Liver (tissue), 9 donors: ENCODE results near the gene HMMR. TPM values are rescaled to one million over a fixed set of nuclear protein-coding genes. Genes with fewer than 3 reads are reported as not detected.

Experiments
- DNase-seq: peaks from one replicate; pipeline ENCODE4 v3.0.0-alpha.2; 2017; ENCODE audit warnings: low spot score
- H3K27ac ChIP-seq, 2 donors: one replicate each; pipeline ENCODE4 v1.7.0; 2013; ENCODE audit warnings: inconsistent platforms in 2 of 2, low read length in 2 of 2, control low read depth in 1 of 2, low read depth in 1 of 2, mild to moderate bottlenecking in 1 of 2
- H3K27me3 ChIP-seq, 4 donors: one replicate each; pipeline versions ENCODE4 v1.6.1 to v1.7.0; 2013; ENCODE audit warnings: low read length in 3 of 4, inconsistent platforms in 1 of 4, mild to moderate bottlenecking in 1 of 4, moderate library complexity in 1 of 4; ENCODE audit not compliant: control insufficient read depth in 4 of 4, insufficient read depth in 4 of 4
- H3K36me3 ChIP-seq, 4 donors: one replicate each; pipeline versions ENCODE4 v1.6.1 to v1.7.0; 2013; ENCODE audit warnings: low read length in 3 of 4, mild to moderate bottlenecking in 3 of 4, low read depth in 1 of 4, moderate library complexity in 1 of 4; ENCODE audit not compliant: control insufficient read depth in 4 of 4, insufficient read depth in 3 of 4
- H3K4me1 ChIP-seq, 4 donors: one replicate each; pipeline versions ENCODE4 v1.6.1 to v1.7.0; 2013; ENCODE audit warnings: low read length in 3 of 4, mild to moderate bottlenecking in 3 of 4, moderate library complexity in 1 of 4; ENCODE audit not compliant: control insufficient read depth in 4 of 4, insufficient read depth in 4 of 4
- H3K4me3 ChIP-seq, 3 donors: one replicate each; pipeline versions ENCODE4 v1.6.1 to v1.7.0; 2013; ENCODE audit warnings: low read length in 3 of 3, control low read depth in 1 of 3, low read depth in 1 of 3, mild to moderate bottlenecking in 1 of 3
- H3K9ac ChIP-seq, 2 donors: one replicate each; pipeline ENCODE4 v1.7.0; 2013; ENCODE audit warnings: low read length in 2 of 2, mild to moderate bottlenecking in 2 of 2, moderate library complexity in 2 of 2, control low read depth in 1 of 2, low read depth in 1 of 2
- H3K9me3 ChIP-seq, 4 donors: one replicate each; pipeline versions ENCODE4 v1.6.1 to v1.7.0; 2013; ENCODE audit warnings: low read length in 3 of 4; ENCODE audit not compliant: control insufficient read depth in 4 of 4
- EGR1 ChIP-seq, 2 donors: IDR thresholded peaks; 2 replicates each; pipeline ENCODE4 v1.6.1; 2016 to 2018; ENCODE audit warnings: antibody characterized with exemption in 2 of 2, low read depth in 2 of 2
- FOXA1 ChIP-seq: IDR thresholded peaks from 2 replicates; pipeline ENCODE4 v1.6.1; 2016; ENCODE audit warnings: antibody characterized with exemption
- GABPA ChIP-seq, 2 donors: IDR thresholded peaks in 1 of 2; conservative IDR thresholded peaks in 1 of 2; 2 replicates each; pipeline ENCODE4 v1.6.1; 2016; ENCODE audit warnings: antibody characterized with exemption in 2 of 2, mild to moderate bottlenecking in 1 of 2, moderate library complexity in 1 of 2
- HNF4A ChIP-seq, 2 donors: conservative IDR thresholded peaks; 2 replicates each; pipeline ENCODE4 v1.6.1; 2016; ENCODE audit warnings: antibody characterized with exemption in 2 of 2, mild to moderate bottlenecking in 2 of 2
- JUND ChIP-seq, 2 donors: IDR thresholded peaks; 2 replicates each; pipeline ENCODE4 v1.6.1; 2016; ENCODE audit warnings: antibody characterized with exemption in 2 of 2
- NR2F2 ChIP-seq: IDR thresholded peaks from 2 replicates; pipeline ENCODE4 v1.6.1; 2016; ENCODE audit warnings: antibody characterized with exemption
- RXRA ChIP-seq, 2 donors: IDR thresholded peaks; 2 replicates each; pipeline ENCODE4 v1.6.1; 2017 to 2018; ENCODE audit warnings: antibody characterized with exemption in 2 of 2, mild to moderate bottlenecking in 1 of 2
- SP1 ChIP-seq: IDR thresholded peaks from 2 replicates; pipeline ENCODE4 v1.6.1; 2018; ENCODE audit warnings: antibody characterized with exemption, mild to moderate bottlenecking
- TAF1 ChIP-seq: conservative IDR thresholded peaks from 2 replicates; pipeline ENCODE4 v1.6.1; 2016; ENCODE audit warnings: antibody characterized with exemption, mild to moderate bottlenecking
- YY1 ChIP-seq: IDR thresholded peaks from 2 replicates; pipeline ENCODE4 v1.6.1; 2016; ENCODE audit warnings: antibody characterized with exemption, mild to moderate bottlenecking
- WGBS: extraction: QIAGEN DNeasy Blood & Tissue Kit; methylation state at CpG from one replicate; pipeline ENCODE4 v1.1.7; 2013; 5-methylcytosine and 5-hydroxymethylcytosine counted together
- polyA plus RNA-seq, 2 donors: library from polyadenylated mRNA; stranded (reverse) in 1 of 2; unstranded in 1 of 2; fragments of 200-250 nt in 1 of 2; fragments of >200 nt in 1 of 2; fragmentation: Nextera tagmentation in 1 of 2; extraction: Ambion mirVana in 1 of 2; gene quantifications; one replicate each; pipeline versions ENCODE4 v1.2.1 to v1.2.3, GENCODE V29; 2013 to 2015
- total RNA-seq, 2 donors: library from RNA; depleted of rRNA; stranded (reverse); fragments of >200 nt; gene quantifications; one replicate each; pipeline ENCODE4 v1.2.3, GENCODE V29; 2014
- TF ChIP-seq, protein P1 (sequence below): IDR thresholded peaks from 2 replicates; pipeline ENCODE4 v1.6.1; 2016; ENCODE audit warnings: antibody characterized with exemption
- TF ChIP-seq, protein P2 (sequence below): IDR thresholded peaks from 2 replicates; pipeline ENCODE4 v1.6.1; 2016; ENCODE audit warnings: antibody characterized with exemption
- TF ChIP-seq, protein P3 (sequence below): IDR thresholded peaks from 2 replicates; pipeline ENCODE4 v1.6.1; 2016; ENCODE audit warnings: antibody characterized with exemption, mild to moderate bottlenecking
- TF ChIP-seq, protein P4 (sequence below): fragments of 150-350 bp; IDR thresholded peaks from 2 replicates; pipeline ENCODE4 v1.5.1; 2017; ENCODE audit warnings: improper control_type of control experiment, low read depth, low read length; ENCODE audit not compliant: missing input control
- donor health status: healthy.
- donor health status: healthy.
- donor health status: healthy.
- donor health status: healthy.
- donor health status: healthy.

Gene HMMR
- total and polyA plus RNA-seq, 4 donors = 0.33 to 48.5 (median 2.3) TPM

DNA sequence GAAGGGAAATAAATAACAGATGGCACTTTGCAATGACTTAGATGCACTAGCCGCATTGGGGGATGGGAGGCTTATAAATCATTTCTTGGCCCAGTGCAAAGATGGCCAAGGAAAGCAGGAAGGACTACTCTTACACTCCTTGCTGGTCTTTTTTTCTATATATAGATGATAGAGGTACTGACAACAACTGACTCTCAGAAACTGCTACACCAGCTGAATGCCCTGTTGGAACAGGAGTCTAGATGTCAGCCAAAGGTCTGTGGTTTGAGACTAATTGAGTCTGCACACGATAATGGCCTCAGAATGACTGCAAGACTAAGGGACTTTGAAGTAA, 21.4 kb upstream of the HMMR start:
- Histone ChIP-seq H3K4me3 (peak overlapping the region; percentile 84 to 97 (median 90)), H3K27ac (peak overlapping the region in 1 of 2 donors; percentile 52), H3K27me3 (no peaks in the 10 kb centered on the region), H3K9ac (peak overlapping the region; percentile 5 to 21), H3K9me3 (no peaks in the 10 kb centered on the region), H3K4me1 (peaks cover 0 to 37% (median 23%) of the 10 kb centered on the region in 4 donors), H3K36me3 (peaks cover 4 to 34% (median 22%) of the 10 kb centered on the region in 4 donors)
- 13% methylated on average over 2 of the region's 2 CpGs for WGBS
- TF ChIP-seq HNF4A (conservative IDR thresholded peaks at IDR 0.05) (peak in 1 of 2 donors; percentile 33), RXRA (IDR thresholded peaks at IDR 0.05) (peak in 1 of 2 donors; percentile 16), SP1 (no peak)
- DNase-seq = no peak

DNA sequence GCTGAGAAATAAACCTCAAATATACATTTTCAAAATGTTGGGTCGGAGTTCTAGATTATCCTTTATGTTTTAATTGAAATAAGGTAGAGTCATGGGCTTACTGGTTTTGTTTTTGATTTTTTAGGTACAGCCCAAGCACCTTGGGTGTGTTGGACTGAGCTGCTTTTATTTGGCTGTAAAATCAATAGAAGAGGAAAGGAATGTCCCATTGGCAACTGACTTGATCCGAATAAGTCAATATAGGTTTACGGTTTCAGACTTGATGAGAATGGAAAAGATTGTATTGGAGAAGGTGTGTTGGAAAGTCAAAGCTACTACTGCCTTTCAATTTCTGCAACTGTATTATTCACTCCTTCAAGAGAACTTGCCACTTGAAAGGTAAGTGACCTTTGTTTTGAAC, 19.5 kb upstream of the HMMR start:
- TF ChIP-seq TAF1 (no peak), FOXA1 (no peak), NR2F2 (no peak), GABPA (IDR thresholded peaks at IDR 0.05 in 1 of 2, conservative IDR thresholded peaks at IDR 0.05 in 1 of 2) (no peak), YY1 (no peak), EGR1 (IDR thresholded peaks at IDR 0.05; ENCODE audit: low read depth in 2 of 2) (no peak), JUND (IDR thresholded peaks at IDR 0.05) (no peak)
- TF ChIP-seq, protein P1, sequence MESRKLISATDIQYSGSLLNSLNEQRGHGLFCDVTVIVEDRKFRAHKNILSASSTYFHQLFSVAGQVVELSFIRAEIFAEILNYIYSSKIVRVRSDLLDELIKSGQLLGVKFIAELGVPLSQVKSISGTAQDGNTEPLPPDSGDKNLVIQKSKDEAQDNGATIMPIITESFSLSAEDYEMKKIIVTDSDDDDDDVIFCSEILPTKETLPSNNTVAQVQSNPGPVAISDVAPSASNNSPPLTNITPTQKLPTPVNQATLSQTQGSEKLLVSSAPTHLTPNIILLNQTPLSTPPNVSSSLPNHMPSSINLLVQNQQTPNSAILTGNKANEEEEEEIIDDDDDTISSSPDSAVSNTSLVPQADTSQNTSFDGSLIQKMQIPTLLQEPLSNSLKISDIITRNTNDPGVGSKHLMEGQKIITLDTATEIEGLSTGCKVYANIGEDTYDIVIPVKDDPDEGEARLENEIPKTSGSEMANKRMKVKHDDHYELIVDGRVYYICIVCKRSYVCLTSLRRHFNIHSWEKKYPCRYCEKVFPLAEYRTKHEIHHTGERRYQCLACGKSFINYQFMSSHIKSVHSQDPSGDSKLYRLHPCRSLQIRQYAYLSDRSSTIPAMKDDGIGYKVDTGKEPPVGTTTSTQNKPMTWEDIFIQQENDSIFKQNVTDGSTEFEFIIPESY = no peak
- TF ChIP-seq, protein P2, sequence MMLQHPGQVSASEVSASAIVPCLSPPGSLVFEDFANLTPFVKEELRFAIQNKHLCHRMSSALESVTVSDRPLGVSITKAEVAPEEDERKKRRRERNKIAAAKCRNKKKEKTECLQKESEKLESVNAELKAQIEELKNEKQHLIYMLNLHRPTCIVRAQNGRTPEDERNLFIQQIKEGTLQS = no peak
- TF ChIP-seq, protein P3, sequence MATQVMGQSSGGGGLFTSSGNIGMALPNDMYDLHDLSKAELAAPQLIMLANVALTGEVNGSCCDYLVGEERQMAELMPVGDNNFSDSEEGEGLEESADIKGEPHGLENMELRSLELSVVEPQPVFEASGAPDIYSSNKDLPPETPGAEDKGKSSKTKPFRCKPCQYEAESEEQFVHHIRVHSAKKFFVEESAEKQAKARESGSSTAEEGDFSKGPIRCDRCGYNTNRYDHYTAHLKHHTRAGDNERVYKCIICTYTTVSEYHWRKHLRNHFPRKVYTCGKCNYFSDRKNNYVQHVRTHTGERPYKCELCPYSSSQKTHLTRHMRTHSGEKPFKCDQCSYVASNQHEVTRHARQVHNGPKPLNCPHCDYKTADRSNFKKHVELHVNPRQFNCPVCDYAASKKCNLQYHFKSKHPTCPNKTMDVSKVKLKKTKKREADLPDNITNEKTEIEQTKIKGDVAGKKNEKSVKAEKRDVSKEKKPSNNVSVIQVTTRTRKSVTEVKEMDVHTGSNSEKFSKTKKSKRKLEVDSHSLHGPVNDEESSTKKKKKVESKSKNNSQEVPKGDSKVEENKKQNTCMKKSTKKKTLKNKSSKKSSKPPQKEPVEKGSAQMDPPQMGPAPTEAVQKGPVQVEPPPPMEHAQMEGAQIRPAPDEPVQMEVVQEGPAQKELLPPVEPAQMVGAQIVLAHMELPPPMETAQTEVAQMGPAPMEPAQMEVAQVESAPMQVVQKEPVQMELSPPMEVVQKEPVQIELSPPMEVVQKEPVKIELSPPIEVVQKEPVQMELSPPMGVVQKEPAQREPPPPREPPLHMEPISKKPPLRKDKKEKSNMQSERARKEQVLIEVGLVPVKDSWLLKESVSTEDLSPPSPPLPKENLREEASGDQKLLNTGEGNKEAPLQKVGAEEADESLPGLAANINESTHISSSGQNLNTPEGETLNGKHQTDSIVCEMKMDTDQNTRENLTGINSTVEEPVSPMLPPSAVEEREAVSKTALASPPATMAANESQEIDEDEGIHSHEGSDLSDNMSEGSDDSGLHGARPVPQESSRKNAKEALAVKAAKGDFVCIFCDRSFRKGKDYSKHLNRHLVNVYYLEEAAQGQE = no peak
- TF ChIP-seq, protein P4, sequence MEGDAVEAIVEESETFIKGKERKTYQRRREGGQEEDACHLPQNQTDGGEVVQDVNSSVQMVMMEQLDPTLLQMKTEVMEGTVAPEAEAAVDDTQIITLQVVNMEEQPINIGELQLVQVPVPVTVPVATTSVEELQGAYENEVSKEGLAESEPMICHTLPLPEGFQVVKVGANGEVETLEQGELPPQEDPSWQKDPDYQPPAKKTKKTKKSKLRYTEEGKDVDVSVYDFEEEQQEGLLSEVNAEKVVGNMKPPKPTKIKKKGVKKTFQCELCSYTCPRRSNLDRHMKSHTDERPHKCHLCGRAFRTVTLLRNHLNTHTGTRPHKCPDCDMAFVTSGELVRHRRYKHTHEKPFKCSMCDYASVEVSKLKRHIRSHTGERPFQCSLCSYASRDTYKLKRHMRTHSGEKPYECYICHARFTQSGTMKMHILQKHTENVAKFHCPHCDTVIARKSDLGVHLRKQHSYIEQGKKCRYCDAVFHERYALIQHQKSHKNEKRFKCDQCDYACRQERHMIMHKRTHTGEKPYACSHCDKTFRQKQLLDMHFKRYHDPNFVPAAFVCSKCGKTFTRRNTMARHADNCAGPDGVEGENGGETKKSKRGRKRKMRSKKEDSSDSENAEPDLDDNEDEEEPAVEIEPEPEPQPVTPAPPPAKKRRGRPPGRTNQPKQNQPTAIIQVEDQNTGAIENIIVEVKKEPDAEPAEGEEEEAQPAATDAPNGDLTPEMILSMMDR = no peak
- H3K27ac ChIP-seq = no peak overlapping the region
- H3K36me3 ChIP-seq = peaks cover 4 to 51% (median 31%) of the 10 kb centered on the region in 4 donors
- no peak overlapping the region for H3K9ac ChIP-seq
- no peak overlapping the region for H3K4me3 ChIP-seq
- DNase-seq = no peak
- no peaks in the 10 kb centered on the region for H3K9me3 ChIP-seq
- WGBS = 55% methylated on average over 3 of the region's 3 CpGs
- peaks cover 0 to 31% (median 20%) of the 10 kb centered on the region in 4 donors for H3K4me1 ChIP-seq
- no peaks in the 10 kb centered on the region for H3K27me3 ChIP-seq
